HAP-1 (cell line): ENCODE data around the gene TRMT1.

Experiments used
- DNase-seq, 2 experiments: peaks; one replicate each; pipeline ENCODE4 v3.0.0-alpha.2; 2016 to 2020; ENCODE audit warnings: low spot score in 2 of 2
- H3K27me3 ChIP-seq: fragments of 250-450 bp; sonication (Bioruptor Pico); 2 replicates; pipeline ENCODE4 v1.5.1; 2020; ENCODE audit warnings: low read depth, mild to moderate bottlenecking, moderate library complexity
- H3K36me3 ChIP-seq: fragments of 250-450 bp; sonication (Bioruptor Pico); replicated peaks from 2 replicates; pipeline ENCODE4 v1.5.1; 2020; ENCODE audit warnings: mild to moderate bottlenecking
- H3K4me1 ChIP-seq: fragments of 250-450 bp; sonication (Bioruptor Pico); 2 replicates; pipeline ENCODE4 v1.5.1; 2020; ENCODE audit warnings: mild to moderate bottlenecking
- H3K4me3 ChIP-seq: fragments of 250-450 bp; sonication (Bioruptor Pico); 2 replicates; pipeline ENCODE4 v1.5.1; 2020; ENCODE audit warnings: mild to moderate bottlenecking, moderate library complexity
- H3K9me3 ChIP-seq: fragments of 250-450 bp; sonication (Bioruptor Pico); 2 replicates; pipeline ENCODE4 v1.5.1; 2020; ENCODE audit warnings: mild to moderate bottlenecking, moderate library complexity
- in situ Hi-C: fragments of 300-500 bp; cut with MboI; formaldehyde crosslinking; loops from 3 replicates; pipeline ENCODE4 v1.14.3; 2020; ENCODE audit warnings: low sequenced_read_pairs, inconsistent platforms, mixed read lengths

Gene TRMT1

GRCh38 chr19:13127051-13127450, 10.5 kb upstream of the TRMT1 start:
- in situ Hi-C loops, result no loop called here
- no peaks in the 10 kb centered on the region for H3K27me3 ChIP-seq
- no peaks in the 10 kb centered on the region for H3K4me1 ChIP-seq
- no peaks in the 10 kb centered on the region for H3K9me3 ChIP-seq
- no peak for DNase-seq
- H3K36me3 ChIP-seq, result peaks cover 24% of the 10 kb centered on the region
- no peak overlapping the region for H3K4me3 ChIP-seq

DNA sequence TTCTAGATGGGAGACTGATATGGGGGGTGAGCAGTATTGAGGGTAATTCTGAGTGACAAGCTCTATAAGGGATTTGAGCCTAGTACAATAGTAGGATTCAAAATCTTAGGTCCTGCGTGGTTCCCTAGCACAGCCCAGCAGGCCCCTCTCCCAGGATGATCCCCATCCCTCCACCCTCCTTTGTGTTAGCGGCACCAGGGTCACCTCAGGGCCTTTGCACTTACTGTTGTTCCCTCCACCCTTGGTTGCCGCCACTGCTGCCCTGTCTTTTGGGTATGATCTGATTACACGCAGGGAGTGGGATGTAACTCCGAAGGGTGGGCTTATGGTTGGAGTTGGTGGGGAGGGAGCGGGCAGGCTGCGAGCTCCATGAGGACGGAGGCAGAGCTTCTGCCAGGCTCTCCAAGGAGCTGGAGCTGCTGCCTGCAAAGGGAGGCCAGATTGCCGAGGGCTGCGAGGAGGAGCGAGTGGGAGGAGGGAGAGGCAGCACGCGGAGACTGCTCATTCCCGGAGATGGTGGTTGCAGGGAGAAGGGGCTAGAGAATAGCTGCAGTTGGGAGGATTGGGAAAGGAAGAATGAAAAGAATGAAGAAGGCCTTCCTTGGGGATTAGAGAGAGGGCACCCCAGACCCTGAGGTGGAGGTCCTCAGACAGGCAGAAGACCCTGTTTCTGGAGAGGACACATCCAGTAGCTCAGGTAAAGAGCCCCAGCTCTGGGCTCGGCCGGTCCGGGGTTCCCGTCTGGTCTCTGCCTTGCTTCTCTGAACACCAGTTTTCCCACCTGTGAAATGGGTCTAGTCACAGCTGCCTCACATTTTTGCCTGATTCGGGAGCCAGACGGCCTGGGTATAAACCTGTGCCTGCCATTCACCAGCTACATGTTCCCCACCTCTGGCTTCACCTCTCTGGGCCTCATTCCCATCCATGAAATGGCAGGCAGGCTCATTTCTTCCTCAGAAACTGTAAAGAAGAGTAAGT, 6.7 kb upstream of the TRMT1 start:
- in situ Hi-C loops, result no loop called here
- no peak for DNase-seq
- peaks cover 44% of the 10 kb centered on the region for H3K36me3 ChIP-seq
- H3K9me3 ChIP-seq, result no peaks in the 10 kb centered on the region
- no peak overlapping the region for H3K4me3 ChIP-seq
- no peaks in the 10 kb centered on the region for H3K27me3 ChIP-seq
- H3K4me1 ChIP-seq, result peaks cover 7% of the 10 kb centered on the region

GRCh38 chr19:13122275-13122878, 5.8 kb upstream of the TRMT1 start:
- H3K4me3 ChIP-seq, result no peak overlapping the region
- H3K9me3 ChIP-seq, result no peaks in the 10 kb centered on the region
- no peaks in the 10 kb centered on the region for H3K27me3 ChIP-seq
- in situ Hi-C loops, result no loop called here
- no peak for DNase-seq
- H3K4me1 ChIP-seq, result peaks cover 10% of the 10 kb centered on the region
- peaks cover 44% of the 10 kb centered on the region for H3K36me3 ChIP-seq

- Histone ChIP-seq H3K9me3 (no peaks in the 10 kb centered on the region), H3K36me3 (peaks cover 44% of the 10 kb centered on the region), H3K27me3 (no peaks in the 10 kb centered on the region), H3K4me1 (peaks cover 10% of the 10 kb centered on the region), H3K4me3 (no peak overlapping the region)
- in situ Hi-C loops, result no loop called here
- no peak for DNase-seq
Measured at GRCh38 chr19:13121551-13122274, 5.2 kb upstream of the TRMT1 start.

- H3K4me3 ChIP-seq, result no peak overlapping the region
- no peaks in the 10 kb centered on the region for H3K27me3 ChIP-seq
- H3K4me1 ChIP-seq, result peaks cover 10% of the 10 kb centered on the region
- no peak for DNase-seq
- in situ Hi-C loops, result no loop called here
- peaks cover 40% of the 10 kb centered on the region for H3K36me3 ChIP-seq
- no peaks in the 10 kb centered on the region for H3K9me3 ChIP-seq
Measured at GRCh38 chr19:13120817-13121216, 4.3 kb upstream of the TRMT1 start.

- Histone ChIP-seq H3K27me3 (no peaks in the 10 kb centered on the region), H3K4me3 (no peak overlapping the region), H3K36me3 (peaks cover 40% of the 10 kb centered on the region), H3K4me1 (peaks cover 10% of the 10 kb centered on the region), H3K9me3 (no peaks in the 10 kb centered on the region)
- in situ Hi-C loops, result no loop called here
- no peak for DNase-seq
Measured at GRCh38 chr19:13120031-13120430, 3.5 kb upstream of the TRMT1 start.

DNA sequence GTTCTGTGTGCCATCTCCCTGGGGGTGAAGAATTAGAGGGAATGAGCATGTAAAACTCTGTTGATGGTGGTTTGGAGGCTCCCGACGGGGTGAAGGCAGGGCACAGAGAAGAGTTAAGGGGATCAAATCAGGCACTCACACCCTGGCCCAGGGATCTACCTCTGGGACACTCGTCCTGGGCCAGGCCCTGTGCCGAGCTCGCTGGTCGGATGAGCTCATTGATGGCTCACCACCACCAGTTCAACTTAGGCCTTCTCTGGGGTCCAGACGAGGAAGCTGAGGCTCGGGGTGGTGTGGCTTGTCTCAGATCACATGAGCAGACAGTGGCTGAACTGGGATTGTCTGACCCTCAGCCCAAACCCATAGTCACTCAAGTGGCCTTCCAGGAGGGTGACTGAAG, 3.1 kb upstream of the TRMT1 start:
- no peak for DNase-seq
- in situ Hi-C loops, result no loop called here
- H3K4me3 ChIP-seq, result peak overlapping the region; percentile 97

GRCh38 chr19:13118424-13119193, 2.1 kb upstream of the TRMT1 start:
- Histone ChIP-seq H3K36me3 (peaks cover 41% of the 10 kb centered on the region), H3K27me3 (no peaks in the 10 kb centered on the region), H3K9me3 (no peaks in the 10 kb centered on the region), H3K4me3 (peak overlapping the region; percentile 97), H3K4me1 (peaks cover 10% of the 10 kb centered on the region)
- in situ Hi-C loops, result no loop called here
- peak; percentile 70 to 89 for DNase-seq

More for the DNA sequence above, 3.1 kb upstream of the TRMT1 start:
- Histone ChIP-seq H3K36me3 (peaks cover 41% of the 10 kb centered on the region), H3K27me3 (no peaks in the 10 kb centered on the region), H3K4me1 (peaks cover 10% of the 10 kb centered on the region), H3K9me3 (no peaks in the 10 kb centered on the region)

DNA sequence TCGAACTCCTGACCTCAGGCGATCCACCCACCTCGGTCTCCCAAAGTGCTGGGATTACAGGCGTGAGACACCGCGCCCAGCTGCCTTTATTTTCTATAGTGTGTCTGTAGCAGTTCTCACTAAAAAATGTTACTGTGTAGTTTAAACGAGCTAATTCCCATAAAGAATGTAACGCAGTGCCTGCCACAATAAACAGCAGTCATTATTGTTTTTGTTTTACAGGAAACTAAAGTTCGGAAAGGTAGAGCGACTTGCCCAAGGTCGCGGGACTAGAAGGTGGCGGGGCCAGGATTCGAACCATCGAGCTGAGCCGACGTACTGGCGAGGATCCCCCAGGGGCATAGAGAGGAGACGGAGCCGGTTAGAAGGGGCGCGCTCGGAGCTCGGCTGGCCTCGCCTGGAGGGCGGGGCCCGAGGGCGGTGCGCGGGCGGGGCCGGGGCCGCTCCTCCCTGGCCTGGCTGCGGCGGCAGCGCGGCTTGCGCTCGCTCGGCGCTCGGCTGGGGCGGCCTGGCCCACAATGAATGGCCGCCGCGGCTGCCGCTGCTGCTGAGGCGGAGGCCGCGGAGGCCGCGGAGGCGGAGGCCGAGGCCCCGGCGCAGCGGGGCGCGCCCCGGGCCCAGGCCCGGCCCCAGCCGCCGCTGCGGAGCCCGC, 1.4 kb upstream of the TRMT1 start, which contains the start of gene NACC1:
Gene NACC1, plus strand, starts transcription at position 493 of the 652 bp plus-strand sequence. CDS start 16,944 bp downstream, outside the sequence.
- Histone ChIP-seq H3K36me3 (peaks cover 43% of the 10 kb centered on the region), H3K27me3 (no peaks in the 10 kb centered on the region), H3K4me3 (peak within 1 kb of the TSS; percentile 97), H3K4me1 (peaks cover 10% of the 10 kb centered on the region), H3K9me3 (no peaks in the 10 kb centered on the region)
- in situ Hi-C loops, result no loop called here
- peak; percentile 86 to 94 for DNase-seq

DNA sequence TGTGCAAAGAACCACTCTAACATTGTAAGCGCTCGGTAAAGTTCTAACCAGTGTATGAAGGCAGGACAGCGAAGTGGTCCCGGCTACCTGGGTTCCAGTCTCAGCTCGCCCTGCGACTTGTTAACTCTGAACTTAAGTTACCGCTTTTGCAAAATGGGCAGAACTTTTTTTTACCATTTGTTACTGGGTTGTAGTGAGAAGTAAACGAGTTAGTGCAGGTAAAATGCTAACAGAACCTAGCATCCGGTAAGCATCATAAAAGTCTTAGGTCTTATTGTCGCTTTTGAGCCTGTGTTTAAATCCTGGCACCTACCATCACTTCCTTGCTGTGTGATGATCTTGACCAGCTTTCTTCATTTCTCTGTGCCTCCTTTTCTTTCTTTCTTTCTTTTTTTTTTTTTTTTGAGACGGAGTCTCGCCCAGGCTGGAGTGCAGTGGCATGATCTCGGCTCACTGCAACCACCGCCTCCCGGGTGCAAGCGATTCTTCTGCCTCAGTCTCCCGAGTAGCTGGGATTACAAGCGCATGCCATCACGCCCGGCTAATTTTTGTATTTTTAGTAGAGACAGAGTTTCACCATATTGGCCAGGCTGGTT, 734 bp upstream of the TRMT1 start:
- Histone ChIP-seq H3K36me3 (peaks cover 50% of the 10 kb centered on the region), H3K4me3 (peak overlapping the region; percentile 96), H3K4me1 (peaks cover 10% of the 10 kb centered on the region), H3K27me3 (no peaks in the 10 kb centered on the region), H3K9me3 (no peaks in the 10 kb centered on the region)
- in situ Hi-C loops, result no loop called here
- DNase-seq, result peak; percentile 22 to 39

GRCh38 chr19:13115936-13116281, 631 bp downstream of the TRMT1 start:
- in situ Hi-C loops, result no loop called here
- peaks cover 10% of the 10 kb centered on the region for H3K4me1 ChIP-seq
- H3K27me3 ChIP-seq, result no peaks in the 10 kb centered on the region
- peaks cover 43% of the 10 kb centered on the region for H3K36me3 ChIP-seq
- no peaks in the 10 kb centered on the region for H3K9me3 ChIP-seq
- no peak for DNase-seq
- H3K4me3 ChIP-seq, result peak overlapping the region; percentile 96

- H3K9me3 ChIP-seq, result no peaks in the 10 kb centered on the region
- in situ Hi-C loops, result no loop called here
- H3K36me3 ChIP-seq, result peaks cover 41% of the 10 kb centered on the region
- DNase-seq, result no peak
- no peaks in the 10 kb centered on the region for H3K27me3 ChIP-seq
- H3K4me3 ChIP-seq, result no peak overlapping the region
- peaks cover under 1% of the 10 kb centered on the region; the same call in 1 of the 2 replicates for H3K4me1 ChIP-seq
Measured at GRCh38 chr19:13112555-13112954, 4.0 kb downstream of the TRMT1 start.
